Measurements from ENCODE around the gene OPA3. TPM values are rescaled to one million over a fixed set of nuclear protein-coding genes. Genes with fewer than 3 reads are reported as not detected.

The OPA3 gene
- total and polyA plus RNA-seq, 2 donors (not counting 1 experiment from before 2014, with no cell fraction given): 7.3 to 11.2 TPM

DNA sequence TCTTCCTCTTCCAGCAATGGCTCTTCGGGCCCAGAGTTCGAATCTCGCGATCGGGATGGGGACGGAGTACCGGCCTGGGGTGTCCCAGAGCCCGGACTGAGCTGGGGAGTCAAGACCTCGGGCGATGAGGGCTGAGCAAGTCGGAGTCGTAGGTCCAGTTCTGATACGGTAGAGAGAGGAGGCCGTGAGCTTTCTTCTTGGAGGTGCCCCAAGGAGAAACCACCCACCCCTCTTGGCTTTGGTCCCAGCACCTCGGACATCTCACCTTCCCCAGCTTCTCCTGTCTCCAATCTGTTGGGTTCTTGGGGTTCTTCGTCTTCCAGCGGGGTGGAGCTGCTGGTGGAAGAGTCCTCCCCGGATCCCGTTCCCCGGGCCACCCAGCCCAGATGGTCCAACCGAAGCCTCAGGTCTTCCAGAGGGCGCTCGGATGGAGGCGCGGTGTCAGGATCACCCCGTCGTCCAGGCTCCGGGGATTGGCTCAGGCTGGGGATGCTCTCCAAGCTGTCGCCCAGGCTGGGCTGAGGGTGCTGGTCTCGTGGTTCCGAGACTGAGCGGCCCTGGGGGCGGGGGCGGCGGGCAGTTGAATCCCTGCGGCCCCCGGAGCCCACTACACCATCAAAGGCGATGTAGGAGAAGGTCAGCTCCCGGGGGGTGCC lies 90.2 kb downstream of the OPA3 start:
- H3K4me1 ChIP-seq (ENCODE audit: control insufficient read depth in 2 of 2, insufficient read depth in 2 of 2, low read length in 2 of 2): peaks cover 41 to 47% of the 10 kb centered on the region in 2 donors
- Mint-ChIP-seq H3K27ac (no peak overlapping the region), H3K9me3 (ENCODE audit: insufficient read depth) (no peaks in the 10 kb centered on the region), H3K4me3 (no peak overlapping the region), H3K27me3 (peaks cover 21% of the 10 kb centered on the region), H3K4me1 (peaks cover 34% of the 10 kb centered on the region)
- DNase-seq (no peak), ATAC-seq (ENCODE audit: low read depth) (no peak)
- H4K20me1 ChIP-seq (ENCODE audit: control insufficient read depth, insufficient read depth, low read length, poor library complexity, severe bottlenecking): peaks cover 11% of the 10 kb centered on the region
- WGBS (ENCODE audit: insufficient coverage): 94% methylated on average over 35 of the region's 39 CpGs
- peaks cover 0 to 47% (median 24%) of the 10 kb centered on the region in 4 experiments for H3K27me3 ChIP-seq (replicated peaks in 1 of 4; ENCODE audit: control extremely low read depth in 1 of 4, control insufficient read depth in 3 of 4, insufficient read depth in 4 of 4, low read length in 3 of 4)
- H3K4me2 ChIP-seq (replicated peaks; ENCODE audit: low read depth, low read length, poor library complexity, severe bottlenecking): no peak overlapping the region
- CTCF ChIA-PET: interaction anchor here (0.6 to 4.0 kb wide), 13 partner anchors 9 to 435 kb away, joined by 3 to 38 read pairs (median 5); partner anchors contain the start of gene EML2
- H3K36me3 ChIP-seq (replicated peaks in 1 of 2; ENCODE audit: control extremely low read depth in 1 of 2, control insufficient read depth in 1 of 2, extremely low read depth in 1 of 2, insufficient read depth in 2 of 2, low read length in 1 of 2): no peaks in the 10 kb centered on the region
- TF ChIP-seq EZH2 (IDR thresholded peaks at IDR 0.05; ENCODE audit: borderline replicate concordance, insufficient read depth, low read depth, low read length, poor library complexity, severe bottlenecking): no peak
- TF ChIP-seq, protein P1, sequence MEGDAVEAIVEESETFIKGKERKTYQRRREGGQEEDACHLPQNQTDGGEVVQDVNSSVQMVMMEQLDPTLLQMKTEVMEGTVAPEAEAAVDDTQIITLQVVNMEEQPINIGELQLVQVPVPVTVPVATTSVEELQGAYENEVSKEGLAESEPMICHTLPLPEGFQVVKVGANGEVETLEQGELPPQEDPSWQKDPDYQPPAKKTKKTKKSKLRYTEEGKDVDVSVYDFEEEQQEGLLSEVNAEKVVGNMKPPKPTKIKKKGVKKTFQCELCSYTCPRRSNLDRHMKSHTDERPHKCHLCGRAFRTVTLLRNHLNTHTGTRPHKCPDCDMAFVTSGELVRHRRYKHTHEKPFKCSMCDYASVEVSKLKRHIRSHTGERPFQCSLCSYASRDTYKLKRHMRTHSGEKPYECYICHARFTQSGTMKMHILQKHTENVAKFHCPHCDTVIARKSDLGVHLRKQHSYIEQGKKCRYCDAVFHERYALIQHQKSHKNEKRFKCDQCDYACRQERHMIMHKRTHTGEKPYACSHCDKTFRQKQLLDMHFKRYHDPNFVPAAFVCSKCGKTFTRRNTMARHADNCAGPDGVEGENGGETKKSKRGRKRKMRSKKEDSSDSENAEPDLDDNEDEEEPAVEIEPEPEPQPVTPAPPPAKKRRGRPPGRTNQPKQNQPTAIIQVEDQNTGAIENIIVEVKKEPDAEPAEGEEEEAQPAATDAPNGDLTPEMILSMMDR (IDR thresholded peaks at IDR 0.05): no peak
- H3K4me3 ChIP-seq (ENCODE audit: control extremely low read depth in 1 of 5, extremely low read depth in 1 of 5, insufficient read depth in 1 of 5, low read depth in 2 of 5, low read length in 4 of 5): no peak overlapping the region
- intact Hi-C loops (cut with micrococcal nuclease): no loop called here
- peaks cover 5% of the 10 kb centered on the region for H3K79me2 ChIP-seq (ENCODE audit: control insufficient read depth, insufficient read depth, low read length)
- no peak overlapping the region for H3K9ac ChIP-seq (ENCODE audit: low read length)
- peaks cover 0 to 20% (median 0%) of the 10 kb centered on the region in 3 donors for H3K9me3 ChIP-seq (ENCODE audit: control extremely low read depth in 1 of 3, control insufficient read depth in 2 of 3, insufficient read depth in 1 of 3, low read length in 2 of 3)
- no peak overlapping the region for H3K27ac ChIP-seq (ENCODE audit: low read length in 2 of 2)
- POLR2A ChIA-PET: no interaction called here
- H2AFZ ChIP-seq (ENCODE audit: insufficient read depth, low read depth, low read length, poor library complexity, severe bottlenecking): no peak overlapping the region

Measured in B cell (primary cell).